Head of caudate nucleus (tissue), 42 donors: Measurements from ENCODE around the gene RXRB.
"Not testable (repeated sequence)": the region's sequence is repeated elsewhere in the genome, so short reads cannot be mapped to it uniquely, and the experiment has no call there.

Experiments
- DNase-seq, 42 donors: peaks; one replicate each; pipeline versions ENCODE4 v3.0.0 to v3.0.0-alpha.2; 2020 to 2021; ENCODE audit warnings: mixed read lengths in 7 of 42
- intact Hi-C: fragments of 100-400 bp; cut with DNase I; formaldehyde crosslinking; loops from one replicate; pipeline ENCODE4 v1.15.0; 2022

The RXRB gene

GRCh38 chr6:33200219-33201146, at the start of gene RXRB, which contains the start of gene SLC39A7:
RXRB (minus strand) TSS chr6:33200665; CDS start chr6:33200476, 189 bp downstream.
SLC39A7 (plus strand) TSS chr6:33200867; CDS start chr6:33201246, 379 bp downstream.
- DNase-seq, result peak; percentile 95 to 99 (median 98)
- intact Hi-C loops, result loop anchor here (5.0 to 10.0 kb wide), 3 partner anchors 47 to 226 kb away; partner anchors contain the start of genes CUTA and PHF1

DNA sequence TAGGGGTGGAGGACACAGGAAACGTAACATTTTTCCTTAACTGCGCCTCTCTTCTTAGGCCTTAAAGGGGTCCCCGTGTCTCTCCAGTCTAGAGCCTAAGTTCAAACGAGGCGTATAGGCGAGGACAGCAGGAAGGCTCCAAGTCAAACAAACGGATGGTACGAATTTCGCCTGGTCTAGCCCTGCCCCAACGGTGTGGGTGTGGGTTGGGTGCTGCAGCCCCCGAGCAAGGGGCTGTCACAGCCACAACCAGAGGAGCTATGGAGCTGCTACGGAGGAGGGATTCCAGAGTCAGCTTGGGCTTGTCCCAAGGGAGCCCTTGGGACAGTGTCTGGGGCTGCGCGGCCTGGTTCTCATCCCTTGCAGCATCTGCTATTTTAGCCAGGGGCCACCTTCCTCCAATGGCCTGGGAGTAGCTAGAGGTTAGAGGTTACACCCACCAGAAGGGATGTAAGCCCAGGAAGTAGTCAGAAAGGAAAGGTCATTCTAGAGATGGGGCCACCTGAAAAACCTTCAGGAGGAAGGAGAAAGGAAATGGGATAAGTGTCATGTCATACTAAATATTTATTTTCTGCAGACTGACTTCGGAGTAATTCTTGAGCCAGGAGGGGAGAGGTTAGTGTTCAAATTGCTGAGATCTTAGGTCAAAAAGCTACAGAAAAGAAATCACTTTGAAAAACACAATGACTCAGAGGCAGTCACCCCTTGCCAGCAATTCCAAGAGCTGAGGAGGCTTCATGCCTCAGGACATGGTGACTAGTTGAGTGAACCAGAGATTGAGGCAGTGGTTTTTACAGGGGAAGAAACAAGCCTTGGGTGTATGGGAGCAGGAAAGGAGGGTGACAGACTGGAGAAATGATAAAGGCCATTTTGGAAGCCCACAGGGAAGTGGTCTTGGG, 49.5 kb upstream of the RXRB start:
- peak in 4 of 42 donors; percentile 7 to 29 (median 16) for DNase-seq
- intact Hi-C loops, result loop anchor here (2.0 to 10.0 kb wide), 5 partner anchors 37 to 235 kb away; partner anchors contain the start of genes HSD17B8, RXRB and SLC39A7

- intact Hi-C loops, result loop anchor here (2.0 to 10.0 kb wide), 5 partner anchors 36 to 234 kb away; partner anchors contain the start of genes HSD17B8, RXRB and SLC39A7
- DNase-seq, result peak; percentile 90 to 99 (median 98)
Measured at GRCh38 chr6:33248932-33249731, 48.7 kb upstream of the RXRB start.

DNA sequence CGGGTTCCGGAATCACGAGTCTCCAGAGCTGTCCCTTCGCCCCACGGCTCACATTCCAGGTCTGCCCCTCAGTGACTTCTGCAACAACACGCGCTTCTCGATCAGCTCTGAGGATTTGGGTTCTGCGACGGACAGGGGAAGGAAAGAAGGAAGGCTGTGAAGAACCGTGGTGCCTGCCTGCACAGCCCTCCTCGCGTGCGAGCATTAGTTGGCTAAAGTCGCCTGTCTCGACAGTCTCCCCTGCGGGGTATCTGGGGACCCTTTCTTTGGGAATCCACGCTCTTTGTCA, 48.1 kb upstream of the RXRB start:
- intact Hi-C loops, result loop anchor here (2.0 to 10.0 kb wide), 5 partner anchors 36 to 234 kb away; partner anchors contain the start of genes HSD17B8, RXRB and SLC39A7
- DNase-seq, result peak in 1 of 42 donors; percentile 42

DNA sequence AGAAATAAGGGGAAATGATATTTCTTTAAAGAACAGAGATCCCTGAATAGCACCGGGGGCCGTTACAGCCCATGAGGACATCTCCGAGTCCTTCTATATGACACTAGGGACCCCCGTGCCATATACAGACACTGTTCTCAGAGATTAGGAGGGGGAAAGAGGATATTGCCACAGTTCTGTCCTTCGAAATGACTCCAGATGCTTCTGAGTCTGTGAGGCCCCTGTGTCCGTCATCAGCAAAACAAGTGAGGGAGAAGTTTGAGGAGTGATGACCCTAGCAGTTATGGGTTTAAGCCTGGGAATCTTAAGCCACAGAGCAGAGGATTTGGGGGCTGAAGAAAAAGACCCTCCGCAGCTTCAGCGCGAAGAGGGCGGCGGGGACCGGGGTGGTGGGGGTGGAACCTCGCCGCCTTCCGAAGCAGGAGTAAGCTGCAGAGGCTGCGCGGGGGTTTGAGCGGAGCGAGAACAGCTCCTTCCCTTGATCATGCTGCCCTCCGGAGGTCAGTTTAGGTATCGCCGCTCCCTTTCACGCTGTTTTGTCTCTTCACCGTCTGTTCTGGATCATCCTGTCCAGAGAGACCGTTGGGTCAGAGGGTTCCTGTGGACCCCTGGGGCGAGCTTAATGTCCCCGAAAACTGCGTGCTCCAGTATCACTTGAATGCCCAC, 47.6 kb upstream of the RXRB start:
- intact Hi-C loops, result loop anchor here (2.0 to 10.0 kb wide), 5 partner anchors 35 to 233 kb away; partner anchors contain the start of genes HSD17B8, RXRB and SLC39A7
- DNase-seq, result peak; percentile 78 to 98 (median 92)

DNA sequence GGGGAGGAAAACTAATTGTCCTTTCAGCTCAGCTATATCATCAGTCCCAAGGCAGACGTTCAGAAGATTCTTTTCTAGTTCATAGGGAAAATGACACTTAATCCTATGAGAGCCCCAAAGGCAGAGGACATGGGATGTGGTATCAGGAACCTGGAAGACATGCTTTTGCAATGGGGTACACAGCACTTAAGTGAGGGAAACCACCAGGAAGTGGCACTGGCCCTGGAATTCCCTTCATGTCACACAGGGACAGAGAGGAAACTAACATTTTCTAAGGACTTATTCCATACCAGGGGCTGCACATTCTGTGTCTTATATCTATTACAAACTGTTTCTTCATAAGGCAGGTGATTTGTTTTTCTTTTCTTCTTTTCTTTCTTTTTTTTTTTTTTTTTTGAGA, 43.0 kb upstream of the RXRB start:
- intact Hi-C loops, result loop anchor here (10.0 kb wide), 1 partner anchor 229 kb away; no protein-coding TSS in a partner anchor
- DNase-seq, result no peak

GRCh38 chr6:33241968-33242367, 41.5 kb upstream of the RXRB start:
- intact Hi-C loops, result loop anchor here (10.0 kb wide), 1 partner anchor 227 kb away; no protein-coding TSS in a partner anchor
- DNase-seq, result no peak

DNA sequence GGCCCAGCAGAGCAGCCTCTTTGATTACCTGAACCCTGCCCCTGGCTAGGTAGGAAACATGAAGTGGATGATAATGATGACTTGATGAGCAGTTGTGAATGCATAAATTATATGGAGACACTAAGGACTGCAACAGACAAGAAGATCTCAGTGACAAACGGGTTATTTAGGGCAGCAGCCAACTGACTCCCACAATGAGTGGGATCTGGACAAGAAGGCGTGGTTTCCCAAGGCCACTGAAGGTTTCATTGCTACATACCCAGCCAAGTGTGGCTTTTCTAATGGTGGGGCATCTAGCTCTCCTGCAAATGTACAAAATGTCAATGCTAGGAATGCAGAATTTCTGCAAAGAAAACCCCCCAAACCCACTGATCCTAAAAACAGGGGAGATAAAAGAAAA, 37.3 kb upstream of the RXRB start:
- intact Hi-C loops, result no loop called here
- no peak for DNase-seq

GRCh38 chr6:33236852-33237251, 36.4 kb upstream of the RXRB start:
- intact Hi-C loops, result no loop called here
- no peak for DNase-seq

DNA sequence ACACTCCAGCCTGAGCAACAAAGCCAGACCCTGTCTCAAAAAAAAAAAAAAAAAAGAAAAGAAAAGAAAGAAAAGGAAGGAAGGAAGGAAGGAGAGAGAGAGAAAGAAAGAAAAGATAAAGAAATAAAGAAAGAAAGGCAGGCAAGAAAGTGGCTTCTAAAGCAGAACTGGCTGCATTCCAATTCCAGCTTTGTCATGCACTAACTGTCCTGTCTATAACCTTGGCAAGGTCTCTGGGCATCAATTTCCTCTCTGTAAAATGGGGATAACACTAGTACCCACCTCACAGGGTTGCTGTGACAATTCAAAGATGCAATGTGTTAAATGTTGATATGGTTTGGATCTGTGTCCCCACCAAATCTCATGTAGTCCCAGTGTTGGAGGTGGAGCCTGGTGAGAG, 35.9 kb upstream of the RXRB start:
- intact Hi-C loops, result no loop called here

DNA sequence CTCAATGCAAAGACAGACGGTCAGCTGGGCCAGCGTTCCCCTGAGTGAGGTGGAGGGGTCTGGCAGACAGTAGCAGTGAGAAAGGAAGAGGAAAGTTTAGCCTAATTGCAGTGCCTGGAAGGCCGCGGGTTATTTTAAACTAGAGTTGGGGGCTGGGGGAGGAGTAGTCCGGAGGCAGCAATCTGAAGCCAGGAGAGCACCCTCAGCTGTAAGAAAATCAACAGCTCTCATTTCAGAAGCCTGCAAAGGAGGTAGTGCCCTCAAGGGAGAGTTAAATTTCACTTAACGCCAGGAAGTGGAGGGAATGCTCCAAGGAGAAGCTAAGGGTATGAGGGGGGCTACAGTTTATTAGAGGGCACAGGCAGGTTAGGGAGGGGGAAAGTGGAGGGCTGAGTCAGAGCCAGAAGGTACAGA, 34.8 kb upstream of the RXRB start:
- intact Hi-C loops, result no loop called here
- DNase-seq, result no peak

More for the DNA sequence above, 35.9 kb upstream of the RXRB start:
- no peak for DNase-seq

GRCh38 chr6:33226503-33227120, 26.1 kb upstream of the RXRB start:
- DNase-seq, intact Hi-C loops: not testable (repeated sequence)

DNA sequence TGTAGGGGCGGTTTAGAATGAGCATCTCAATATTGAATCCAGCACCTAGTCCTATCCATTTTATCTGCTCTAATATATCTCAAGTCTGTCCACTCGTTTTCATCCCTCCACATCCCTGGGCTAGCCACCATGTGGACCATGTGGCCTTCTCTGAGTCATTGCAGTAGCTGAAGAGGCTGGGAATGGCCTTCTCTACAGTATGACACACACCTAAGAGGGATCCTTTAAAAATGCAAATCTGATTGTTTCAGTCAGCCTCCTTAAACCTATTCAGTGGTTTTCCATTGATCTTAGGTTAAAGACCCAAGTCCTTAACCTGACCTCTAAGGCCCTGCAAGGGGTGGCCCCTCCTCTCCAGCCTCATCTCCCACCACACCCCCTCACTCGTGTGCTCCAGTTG, 17.2 kb upstream of the RXRB start:
- intact Hi-C loops, result no loop called here
- DNase-seq, result no peak

DNA sequence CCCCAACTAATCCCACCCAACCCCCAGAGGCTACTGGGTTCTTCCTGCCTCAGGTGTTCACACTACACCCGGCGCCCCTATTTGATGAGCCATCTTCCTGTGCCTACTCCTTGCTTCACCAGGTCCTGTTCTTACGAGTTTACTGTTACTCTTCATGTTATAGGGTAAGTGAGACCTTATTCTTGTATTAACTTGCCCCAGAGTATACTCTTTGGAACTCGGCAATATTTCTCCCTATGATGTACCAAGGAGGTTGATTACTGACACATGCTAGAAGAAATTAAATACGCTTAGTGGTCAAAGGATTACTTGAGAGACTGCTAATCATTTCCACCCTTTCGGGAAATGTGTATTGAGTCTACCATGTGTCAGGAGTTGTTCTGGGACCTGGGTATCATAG, 16.8 kb upstream of the RXRB start:
- intact Hi-C loops, result no loop called here

DNA sequence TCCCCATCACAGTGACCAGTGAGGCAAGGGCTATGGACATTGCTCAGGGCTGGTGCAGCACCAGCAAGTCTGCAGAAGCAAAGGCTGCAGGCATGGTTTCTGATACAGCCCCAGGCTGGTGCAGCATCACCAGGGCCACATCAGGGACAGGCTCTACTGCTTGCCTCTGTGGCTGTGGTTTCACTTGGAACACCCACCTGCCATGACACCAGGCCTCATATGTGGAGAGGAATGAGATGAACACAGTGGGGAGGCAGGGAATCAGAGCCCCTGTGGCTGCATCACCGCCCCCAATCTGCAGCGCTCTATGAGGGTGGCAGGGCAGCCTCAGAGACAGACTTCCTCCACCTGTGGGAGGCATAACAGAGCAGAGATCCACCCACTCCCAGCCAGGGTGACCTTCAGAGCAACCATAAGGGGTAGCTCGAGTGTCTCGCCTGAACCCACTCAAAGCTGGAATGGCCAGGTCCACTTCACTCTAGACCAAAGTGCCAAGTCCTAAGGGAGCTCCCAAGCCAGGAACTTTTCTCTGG, 15.7 kb upstream of the RXRB start:
- DNase-seq, result no peak
- intact Hi-C loops, result no loop called here

More for the DNA sequence above, 16.8 kb upstream of the RXRB start:
- no peak for DNase-seq

- intact Hi-C loops, result no loop called here
- no peak for DNase-seq
Measured at GRCh38 chr6:33215271-33216116, 15.0 kb upstream of the RXRB start.
